SK-N-MC (cell line): ENCODE measurements around the gene EVL.

Experiments used
- EZH2 ChIP-seq: fragments of 200-600 bp; sonication (generic); IDR thresholded peaks from one replicate; pipeline ENCODE4 v1.6.1; 2017; ENCODE audit warnings: antibody characterized with exemption
- FOXP2 ChIP-seq: optimal IDR thresholded peaks from 2 replicates; pipeline ENCODE3; 2011; ENCODE audit warnings: mild to moderate bottlenecking, moderate library complexity; ENCODE audit not compliant: insufficient read depth; ENCODE audit errors: extremely low read length, control extremely low read depth
- POLR2AphosphoS5 ChIP-seq: IDR thresholded peaks from 2 replicates; pipeline ENCODE4 v1.6.1; 2012; ENCODE audit warnings: mild to moderate bottlenecking, low read depth, low read length, borderline replicate concordance

- no peak for TF ChIP-seq POLR2AphosphoS5
- no peak for TF ChIP-seq EZH2
- no peak for TF ChIP-seq FOXP2
Observed at GRCh38 chr14:100070310-100070709, 5.1 kb downstream of the EVL start.
